NCI-H524 treated with DMSO at 0.1 percent for 48 hours (cell line): Measurements from ENCODE around the gene ABCC1.
"Not testable (repeated sequence)": the region's sequence is repeated elsewhere in the genome, so short reads cannot be mapped to it uniquely, and the experiment has no call there.

ENCODE experiments used
- DNase-seq: peaks from one replicate; lab custom pipeline; 2025; lab: John Stamatoyannopoulos, UW

ABCC1 gene

GRCh38 chr16:16083421-16084156 is 134.2 kb downstream of the ABCC1 start:
- DNase-seq: no peak

- DNase-seq: no peak
Measured at GRCh38 chr16:16084874-16085273, 135.5 kb downstream of the ABCC1 start.

- DNase-seq: no peak
Measured at GRCh38 chr16:16086653-16087446, 137.4 kb downstream of the ABCC1 start.

GRCh38 chr16:16090238-16090637 is 140.8 kb downstream of the ABCC1 start:
- DNase-seq: no peak

- DNase-seq: no peak
Measured at GRCh38 chr16:16092925-16093627, 143.7 kb downstream of the ABCC1 start.

- no peak for DNase-seq
Measured at GRCh38 chr16:16093628-16094332, 144.4 kb downstream of the ABCC1 start.

- no peak for DNase-seq
Measured at GRCh38 chr16:16095646-16096045, 146.2 kb downstream of the ABCC1 start.

GRCh38 chr16:16096121-16096857 is 146.9 kb downstream of the ABCC1 start:
- no peak for DNase-seq

- no peak for DNase-seq
Measured at GRCh38 chr16:16096858-16097213, 147.4 kb downstream of the ABCC1 start.

GRCh38 chr16:16099320-16099719 is 149.9 kb downstream of the ABCC1 start:
- DNase-seq: no peak

GRCh38 chr16:16100631-16101030 is 151.2 kb downstream of the ABCC1 start:
- DNase-seq: no peak

- DNase-seq: no peak
Measured at GRCh38 chr16:16101585-16101984, 152.2 kb downstream of the ABCC1 start.

GRCh38 chr16:16102738-16103137 is 153.3 kb downstream of the ABCC1 start:
- DNase-seq: no peak

- not testable (repeated sequence) for DNase-seq
Measured at GRCh38 chr16:16104132-16104803, 154.9 kb downstream of the ABCC1 start.

GRCh38 chr16:16104804-16105141 is 155.4 kb downstream of the ABCC1 start:
- not testable (repeated sequence) for DNase-seq

GRCh38 chr16:16105646-16106045 is 156.2 kb downstream of the ABCC1 start:
- DNase-seq: no peak

- DNase-seq: no peak
Measured at GRCh38 chr16:16106466-16106865, 157.1 kb downstream of the ABCC1 start.

- no peak for DNase-seq
Measured at GRCh38 chr16:16107839-16108238, 158.4 kb downstream of the ABCC1 start.

- DNase-seq: no peak
Measured at GRCh38 chr16:16108759-16109158, 159.3 kb downstream of the ABCC1 start.

GRCh38 chr16:16109453-16110110 is 160.2 kb downstream of the ABCC1 start:
- DNase-seq: no peak

- DNase-seq: no peak
Measured at GRCh38 chr16:16110111-16110490, 160.7 kb downstream of the ABCC1 start.
